Left ventricle myocardium inferior (tissue), 1 donor: Measurements from ENCODE around the gene ALKBH7. TPM values are rescaled to one million over a fixed set of nuclear protein-coding genes. Genes with fewer than 3 reads are reported as not detected.
A peak's percentile ranks its signal among the peaks of the same experiment; 100 is the strongest.

Experiments
- DNase-seq: peaks from one replicate; pipeline ENCODE4 v3.0.0-alpha.2; 2020
- H3K27ac ChIP-seq: fragments of 200-600 bp; replicated peaks from 2 replicates; pipeline ENCODE4 v1.8.0; 2021
- H3K27me3 ChIP-seq: fragments of 200-600 bp; 2 replicates; pipeline ENCODE4 v1.8.0; 2021; ENCODE audit warnings: low read depth
- H3K36me3 ChIP-seq: fragments of 200-600 bp; 2 replicates; pipeline ENCODE4 v1.8.0; 2021
- H3K4me1 ChIP-seq: fragments of 200-600 bp; 2 replicates; pipeline ENCODE4 v1.8.0; 2021
- H3K4me3 ChIP-seq: fragments of 200-600 bp; 2 replicates; pipeline ENCODE4 v1.8.0; 2021; ENCODE audit warnings: mild to moderate bottlenecking, moderate library complexity
- H3K9me3 ChIP-seq: fragments of 200-600 bp; replicated peaks from 2 replicates; pipeline ENCODE4 v1.8.0; 2021
- CTCF ChIP-seq: fragments of 200-600 bp; IDR thresholded peaks from 2 replicates; pipeline ENCODE4 v1.8.0; 2021; ENCODE audit warnings: antibody characterized with exemption, mild to moderate bottlenecking, borderline replicate concordance
- intact Hi-C: fragments of 100-400 bp; cut with micrococcal nuclease; formaldehyde crosslinking; loops from one replicate; pipeline ENCODE4 v1.11.0; 2022
- long read RNA-seq: library from polyadenylated mRNA; unstranded; transcript quantifications from one replicate; pipeline ENCODE4 v2.0.0, GENCODE V29; 2021
- total RNA-seq: library from RNA; stranded (reverse); fragmentation: NEBNext Ultra II Directional; extraction: Animal tissue kit (Norgen Biotek cat#: 25700); gene quantifications from one replicate; pipeline ENCODE4 v1.2.1, GENCODE V29; 2021
- donor health status: DM: no; HTN: yes; CAD: no; lungs with severe emphysema.

The ALKBH7 gene
- 142 TPM for total RNA-seq
- long read RNA-seq, transcript ALKBH7-201 (4 exons, 1,332 nt), result major isoform, 113 of 157 reads
- long read RNA-seq, partial matches to known transcripts, result 44 of 157 reads
- long read RNA-seq, other reads (novel, unspliced or antisense), result 0 of 157 reads

GRCh38 chr19:6372594-6373095 lies at the start of gene ALKBH7:
Gene ALKBH7 (plus strand): TSS chr19:6372794. CDS start chr19:6372821, 27 bp downstream.
- peak within 1 kb of the TSS; percentile 100 for H3K27ac ChIP-seq
- no peak for TF ChIP-seq CTCF
- DNase-seq, result peak; percentile 97
- intact Hi-C loops, result no loop called here
- peaks cover 22% of the 10 kb centered on the region for H3K4me1 ChIP-seq
- peaks cover 26% of the 10 kb centered on the region for H3K36me3 ChIP-seq
- H3K9me3 ChIP-seq, result no peaks in the 10 kb centered on the region
- H3K27me3 ChIP-seq, result no peaks in the 10 kb centered on the region
- peak within 1 kb of the TSS; percentile 99 for H3K4me3 ChIP-seq

GRCh38 chr19:6324757-6325156 lies 47.8 kb upstream of the ALKBH7 start:
- H3K4me3 ChIP-seq, result no peak overlapping the region
- no peaks in the 10 kb centered on the region for H3K4me1 ChIP-seq
- no peak for TF ChIP-seq CTCF
- no peaks in the 10 kb centered on the region for H3K36me3 ChIP-seq
- H3K27ac ChIP-seq, result no peak overlapping the region
- intact Hi-C loops, result no loop called here
- H3K9me3 ChIP-seq, result no peaks in the 10 kb centered on the region
- DNase-seq, result no peak
- H3K27me3 ChIP-seq, result peaks cover 55% of the 10 kb centered on the region

DNA sequence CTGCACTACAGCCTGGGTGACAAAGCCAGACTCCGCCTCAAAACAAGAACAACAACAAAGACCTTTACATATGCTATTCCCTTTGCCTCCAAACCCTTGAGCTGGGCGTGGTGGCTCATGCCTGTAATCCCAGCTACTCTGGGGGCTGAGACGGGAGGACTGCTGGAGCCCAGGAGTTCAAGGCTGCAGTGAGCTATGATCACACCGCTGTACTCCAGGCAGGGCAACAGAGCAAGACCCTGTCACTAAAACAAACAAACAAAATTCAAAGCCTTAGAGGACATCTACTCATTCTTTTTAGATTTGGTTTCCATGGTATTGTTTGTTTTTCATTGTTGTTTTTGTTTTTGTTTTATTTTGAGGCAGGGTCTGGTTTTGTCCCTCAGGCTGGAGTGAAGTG lies 47.0 kb upstream of the ALKBH7 start:
- Histone ChIP-seq H3K9me3 (no peaks in the 10 kb centered on the region), H3K4me3 (no peak overlapping the region), H3K27me3 (peaks cover 49% of the 10 kb centered on the region), H3K36me3 (no peaks in the 10 kb centered on the region), H3K4me1 (no peaks in the 10 kb centered on the region), H3K27ac (no peak overlapping the region)
- DNase-seq, result no peak
- no peak for TF ChIP-seq CTCF
- intact Hi-C loops, result no loop called here

- no peaks in the 10 kb centered on the region for H3K9me3 ChIP-seq
- peaks cover 43% of the 10 kb centered on the region for H3K27me3 ChIP-seq
- no peak overlapping the region for H3K4me3 ChIP-seq
- no peak for DNase-seq
- H3K4me1 ChIP-seq, result no peaks in the 10 kb centered on the region
- no peak overlapping the region for H3K27ac ChIP-seq
- no peak for TF ChIP-seq CTCF
- intact Hi-C loops, result no loop called here
- H3K36me3 ChIP-seq, result no peaks in the 10 kb centered on the region
These were observed 45.8 kb upstream of the ALKBH7 start for GRCh38 chr19:6326815-6327214.

GRCh38 chr19:6333439-6333838 lies 39.2 kb upstream of the ALKBH7 start, which contains the start of gene ACER1:
Gene ACER1 (minus strand): TSS chr19:6333612. CDS start chr19:6333551, 61 bp downstream.
- Histone ChIP-seq H3K4me1 (no peaks in the 10 kb centered on the region), H3K9me3 (no peaks in the 10 kb centered on the region), H3K27ac (no peak within 1 kb of the TSS), H3K4me3 (no peak within 1 kb of the TSS), H3K27me3 (peaks cover 28% of the 10 kb centered on the region), H3K36me3 (no peaks in the 10 kb centered on the region)
- TF ChIP-seq CTCF, result no peak
- intact Hi-C loops, result no loop called here
- no peak for DNase-seq
